CD14-positive monocyte (primary cell): ENCODE data around the gene RTCA. TPM values are rescaled to one million over a fixed set of nuclear protein-coding genes. Genes with fewer than 3 reads are reported as not detected.

Source experiments
- DNase-seq, 3 donors: peaks; one replicate each; pipeline ENCODE4 v3.0.0-alpha.2; 2011 to 2022
- H2AFZ ChIP-seq: 2 replicates; pipeline ENCODE4 v1.6.0; 2012; ENCODE audit warnings: mild to moderate bottlenecking, low read depth, low read length, inconsistent platforms; ENCODE audit not compliant: insufficient read depth, poor library complexity, severe bottlenecking
- H3K27ac ChIP-seq, 2 donors: 1 replicate in 1 of 2; 2 replicates in 1 of 2; pipeline ENCODE4 v1.5.1; 2012 to 2013; ENCODE audit warnings: low read length in 2 of 2, control low read depth in 1 of 2, inconsistent platforms in 1 of 2, low read depth in 1 of 2, mild to moderate bottlenecking in 1 of 2
- H3K27me3 ChIP-seq, 2 donors: one replicate each; pipeline versions ENCODE4 v1.6.0 to v1.6.1; 2011 to 2013; ENCODE audit warnings: low read length in 2 of 2; ENCODE audit not compliant: control insufficient read depth in 2 of 2, insufficient read depth in 2 of 2
- H3K36me3 ChIP-seq, 2 donors: replicated peaks in 1 of 2; 1 replicate in 1 of 2; 2 replicates in 1 of 2; pipeline versions ENCODE4 v1.5.1 to v1.6.1; 2012 to 2013; ENCODE audit warnings: low read length in 2 of 2, control low read depth in 1 of 2, inconsistent platforms in 1 of 2, mild to moderate bottlenecking in 1 of 2; ENCODE audit not compliant: insufficient read depth in 2 of 2, control insufficient read depth in 1 of 2
- H3K4me1 ChIP-seq, 2 donors: 1 replicate in 1 of 2; 2 replicates in 1 of 2; pipeline versions ENCODE4 v1.5.1 to v1.6.1; 2012 to 2013; ENCODE audit warnings: low read length in 2 of 2, control low read depth in 1 of 2, inconsistent platforms in 1 of 2, mild to moderate bottlenecking in 1 of 2, moderate library complexity in 1 of 2; ENCODE audit not compliant: insufficient read depth in 2 of 2, control insufficient read depth in 1 of 2
- H3K4me2 ChIP-seq: replicated peaks from 2 replicates; pipeline ENCODE3; 2012; ENCODE audit warnings: low read length, moderate library complexity, mild to moderate bottlenecking; ENCODE audit not compliant: poor library complexity, severe bottlenecking; ENCODE audit errors: extremely low read depth
- H3K4me3 ChIP-seq, 3 experiments: fragments of 200-600 bp in 1 of 3; sonication (generic) in 1 of 3; replicated peaks in 1 of 3; 1 replicate in 2 of 3; 2 replicates in 1 of 3; pipeline ENCODE4 v1.5.1; 2011 to 2013; ENCODE audit warnings: low read length in 3 of 3, mild to moderate bottlenecking in 3 of 3, control low read depth in 2 of 3, low read depth in 2 of 3, inconsistent platforms in 1 of 3, moderate library complexity in 1 of 3
- H3K79me2 ChIP-seq: 2 replicates; pipeline ENCODE4 v1.6.0; 2012; ENCODE audit warnings: mild to moderate bottlenecking, control low read depth, inconsistent platforms, low read length, moderate library complexity; ENCODE audit not compliant: insufficient read depth
- H3K9ac ChIP-seq: 2 replicates; pipeline ENCODE4 v1.6.0; 2017; ENCODE audit warnings: low read length, mild to moderate bottlenecking; ENCODE audit not compliant: insufficient read depth, poor library complexity, severe bottlenecking
- H3K9me3 ChIP-seq, 2 donors: replicated peaks in 1 of 2; 1 replicate in 1 of 2; 2 replicates in 1 of 2; pipeline versions ENCODE4 v1.5.1 to v1.6.1; 2012 to 2013; ENCODE audit warnings: low read length in 2 of 2, control low read depth in 1 of 2; ENCODE audit not compliant: control insufficient read depth in 1 of 2, insufficient read depth in 1 of 2
- H4K20me1 ChIP-seq: 2 replicates; pipeline ENCODE4 v1.6.0; 2012; ENCODE audit warnings: mild to moderate bottlenecking, low read length, control low read depth, moderate library complexity; ENCODE audit not compliant: insufficient read depth
- H3K27ac Mint-ChIP-seq, 7 donors: one replicate each; pipeline ENCODE4 v1.8.0; 2020; ENCODE audit warnings: mild to moderate bottlenecking in 7 of 7, mixed read lengths in 7 of 7, moderate library complexity in 6 of 7, inconsistent platforms in 2 of 7
- H3K27me3 Mint-ChIP-seq, 3 donors: one replicate each; pipeline ENCODE4 v1.8.0; 2021 to 2022; ENCODE audit warnings: low read depth in 3 of 3, mild to moderate bottlenecking in 3 of 3, mixed read lengths in 3 of 3, moderate library complexity in 3 of 3, inconsistent platforms in 1 of 3
- H3K36me3 Mint-ChIP-seq, 2 donors: one replicate each; pipeline ENCODE4 v1.8.0; 2020; ENCODE audit warnings: mixed read lengths in 2 of 2, inconsistent platforms in 1 of 2, mild to moderate bottlenecking in 1 of 2
- H3K4me1 Mint-ChIP-seq: one replicate; pipeline ENCODE4 v1.8.0; 2020; ENCODE audit warnings: mild to moderate bottlenecking, mixed read lengths
- H3K4me3 Mint-ChIP-seq, 2 donors: one replicate each; pipeline ENCODE4 v1.8.0; 2020; ENCODE audit warnings: mild to moderate bottlenecking in 2 of 2, mixed read lengths in 2 of 2, moderate library complexity in 1 of 2
- H3K9me3 Mint-ChIP-seq, 7 donors: one replicate each; pipeline ENCODE4 v1.8.0; 2020 to 2022; ENCODE audit warnings: mixed read lengths in 7 of 7, mild to moderate bottlenecking in 6 of 7, moderate library complexity in 6 of 7, inconsistent platforms in 2 of 7
- WGBS: methylation state at CpG from one replicate; pipeline ENCODE4 v1.1.5; 2013; ENCODE audit warnings: missing lambda C conversion rate; ENCODE audit not compliant: insufficient coverage; 5-methylcytosine and 5-hydroxymethylcytosine counted together
- intact Hi-C, 2 donors: fragments of 100-400 bp; cut with micrococcal nuclease; formaldehyde crosslinking; loops; one replicate each; pipeline versions ENCODE4 v1.15.0 to v1.15.1; 2023
- polyA plus RNA-seq, 3 donors: library from polyadenylated mRNA; depleted of rRNA in 1 of 3; unstranded in 2 of 3; stranded (reverse) in 1 of 3; fragments of 300-500 nt in 2 of 3; fragments of >200 nt in 1 of 3; fragmentation: Illumina TruSeq in 2 of 3; gene quantifications; 1 replicate in 2 of 3; 2 replicates in 1 of 3; pipeline ENCODE4 v1.2.3, GENCODE V29; 2012 to 2021
- TF ChIP-seq, protein P1 (sequence below): fragments of 200-600 bp; IDR thresholded peaks from one replicate; pipeline ENCODE4 v1.8.0; 2022; ENCODE audit warnings: antibody characterized with exemption, mild to moderate bottlenecking

RTCA gene
- polyA plus RNA-seq, 3 donors: 11.7 to 18.3 (median 17.9) TPM

GRCh38 chr1:100279954-100280682 lies 14.1 kb downstream of the RTCA start:
- Histone ChIP-seq H3K4me3 (no peak overlapping the region), H3K36me3 (peaks cover 87 to 95% of the 10 kb centered on the region in 2 donors), H3K9ac (no peak overlapping the region), H3K79me2 (no peaks in the 10 kb centered on the region), H3K27ac (no peak overlapping the region), H3K4me2 (no peak overlapping the region), H3K9me3 (no peaks in the 10 kb centered on the region), H3K4me1 (no peaks in the 10 kb centered on the region), H2AFZ (no peak overlapping the region), H3K27me3 (no peaks in the 10 kb centered on the region), H4K20me1 (peaks cover 16% of the 10 kb centered on the region)
- Mint-ChIP-seq H3K36me3 (peaks cover 63 to 96% of the 10 kb centered on the region in 2 donors), H3K27me3 (no peaks in the 10 kb centered on the region), H3K27ac (peak overlapping the region in 1 of 7 donors; percentile 0), H3K9me3 (no peaks in the 10 kb centered on the region), H3K4me1 (no peaks in the 10 kb centered on the region), H3K4me3 (no peak overlapping the region)
- no peak for DNase-seq
- TF ChIP-seq, protein P1, sequence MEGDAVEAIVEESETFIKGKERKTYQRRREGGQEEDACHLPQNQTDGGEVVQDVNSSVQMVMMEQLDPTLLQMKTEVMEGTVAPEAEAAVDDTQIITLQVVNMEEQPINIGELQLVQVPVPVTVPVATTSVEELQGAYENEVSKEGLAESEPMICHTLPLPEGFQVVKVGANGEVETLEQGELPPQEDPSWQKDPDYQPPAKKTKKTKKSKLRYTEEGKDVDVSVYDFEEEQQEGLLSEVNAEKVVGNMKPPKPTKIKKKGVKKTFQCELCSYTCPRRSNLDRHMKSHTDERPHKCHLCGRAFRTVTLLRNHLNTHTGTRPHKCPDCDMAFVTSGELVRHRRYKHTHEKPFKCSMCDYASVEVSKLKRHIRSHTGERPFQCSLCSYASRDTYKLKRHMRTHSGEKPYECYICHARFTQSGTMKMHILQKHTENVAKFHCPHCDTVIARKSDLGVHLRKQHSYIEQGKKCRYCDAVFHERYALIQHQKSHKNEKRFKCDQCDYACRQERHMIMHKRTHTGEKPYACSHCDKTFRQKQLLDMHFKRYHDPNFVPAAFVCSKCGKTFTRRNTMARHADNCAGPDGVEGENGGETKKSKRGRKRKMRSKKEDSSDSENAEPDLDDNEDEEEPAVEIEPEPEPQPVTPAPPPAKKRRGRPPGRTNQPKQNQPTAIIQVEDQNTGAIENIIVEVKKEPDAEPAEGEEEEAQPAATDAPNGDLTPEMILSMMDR: no peak
- no CpG with 5 or more reads among the region's 2 CpGs for WGBS
- intact Hi-C loops: no loop called here

DNA sequence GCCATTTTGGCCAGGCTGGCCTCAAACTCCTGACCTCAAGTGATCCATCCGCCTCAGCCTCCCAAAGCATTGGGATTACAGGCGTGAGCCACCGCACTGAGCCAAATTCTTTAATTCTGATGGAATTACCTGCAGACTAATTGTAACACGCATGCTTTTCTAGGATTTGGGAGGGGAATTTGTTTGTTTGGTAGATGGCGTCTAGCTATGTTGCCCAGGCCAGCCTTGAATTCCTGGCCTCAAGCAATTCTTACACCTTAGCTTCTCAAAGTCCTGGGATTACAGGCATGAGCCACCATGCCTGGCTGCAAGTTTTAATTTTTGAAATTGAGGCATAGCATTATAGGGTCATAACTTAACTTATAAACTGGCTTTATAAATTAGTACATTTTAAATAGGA lies 18.6 kb downstream of the RTCA start:
- Histone ChIP-seq H3K79me2 (no peaks in the 10 kb centered on the region), H3K4me3 (no peak overlapping the region), H3K4me2 (no peak overlapping the region), H2AFZ (no peak overlapping the region), H4K20me1 (peaks cover 11% of the 10 kb centered on the region), H3K4me1 (no peaks in the 10 kb centered on the region), H3K27me3 (no peaks in the 10 kb centered on the region), H3K9ac (no peak overlapping the region), H3K36me3 (peaks cover 84 to 95% of the 10 kb centered on the region in 2 donors), H3K27ac (no peak overlapping the region), H3K9me3 (no peaks in the 10 kb centered on the region)
- Mint-ChIP-seq H3K27me3 (peaks cover 0 to 2% (median 0%) of the 10 kb centered on the region in 3 donors), H3K4me3 (no peak overlapping the region), H3K36me3 (peaks cover 60 to 93% of the 10 kb centered on the region in 2 donors), H3K9me3 (no peaks in the 10 kb centered on the region), H3K27ac (peak overlapping the region in 1 of 7 donors; percentile 72), H3K4me1 (no peaks in the 10 kb centered on the region)
- whole genome bisulfite sequencing: 100% methylated on average over 3 of the region's 5 CpGs
- TF ChIP-seq, protein P1: no peak
- DNase-seq: no peak
- intact Hi-C loops: no loop called here
